Upper lobe of left lung (tissue), 4 donors: Measurements from ENCODE around the gene ZNF438.

Source experiments
- POLR2AphosphoS5 ChIP-seq, 2 donors: sonication (generic); formaldehyde crosslinking; IDR thresholded peaks; one replicate each; pipeline ENCODE4 v1.5.1; 2017; ENCODE audit warnings: antibody characterized with exemption in 2 of 2
- TF ChIP-seq, protein P1 (sequence below), 6 experiments: fragments of 450-650 bp in 4 of 6; fragments of 200-600 bp in 2 of 6; sonication (generic) in 2 of 6; IDR thresholded peaks; one replicate each; pipeline ENCODE4 v1.5.1; 2016 to 2019; ENCODE audit warnings: antibody characterized with exemption in 6 of 6

DNA sequence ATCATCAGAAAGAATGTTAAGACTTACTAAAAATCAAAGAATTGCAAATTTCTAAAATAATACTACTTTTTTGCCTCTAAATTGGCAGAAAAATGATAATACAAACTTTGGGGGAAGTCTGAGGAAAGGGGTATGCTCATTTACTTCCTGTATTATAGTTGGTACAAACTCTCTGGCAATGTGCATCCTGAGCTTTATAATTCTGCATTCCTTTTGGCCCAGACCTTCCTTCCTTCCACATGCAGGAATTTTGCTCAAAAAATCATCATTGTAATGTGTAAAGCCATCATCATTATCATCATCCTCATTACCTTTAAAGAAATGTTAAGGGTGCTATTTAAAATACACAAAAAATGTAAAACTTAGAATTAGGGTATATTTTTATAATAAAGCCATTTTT is 148.5 kb downstream of the ZNF438 start:
- TF ChIP-seq, protein P1, sequence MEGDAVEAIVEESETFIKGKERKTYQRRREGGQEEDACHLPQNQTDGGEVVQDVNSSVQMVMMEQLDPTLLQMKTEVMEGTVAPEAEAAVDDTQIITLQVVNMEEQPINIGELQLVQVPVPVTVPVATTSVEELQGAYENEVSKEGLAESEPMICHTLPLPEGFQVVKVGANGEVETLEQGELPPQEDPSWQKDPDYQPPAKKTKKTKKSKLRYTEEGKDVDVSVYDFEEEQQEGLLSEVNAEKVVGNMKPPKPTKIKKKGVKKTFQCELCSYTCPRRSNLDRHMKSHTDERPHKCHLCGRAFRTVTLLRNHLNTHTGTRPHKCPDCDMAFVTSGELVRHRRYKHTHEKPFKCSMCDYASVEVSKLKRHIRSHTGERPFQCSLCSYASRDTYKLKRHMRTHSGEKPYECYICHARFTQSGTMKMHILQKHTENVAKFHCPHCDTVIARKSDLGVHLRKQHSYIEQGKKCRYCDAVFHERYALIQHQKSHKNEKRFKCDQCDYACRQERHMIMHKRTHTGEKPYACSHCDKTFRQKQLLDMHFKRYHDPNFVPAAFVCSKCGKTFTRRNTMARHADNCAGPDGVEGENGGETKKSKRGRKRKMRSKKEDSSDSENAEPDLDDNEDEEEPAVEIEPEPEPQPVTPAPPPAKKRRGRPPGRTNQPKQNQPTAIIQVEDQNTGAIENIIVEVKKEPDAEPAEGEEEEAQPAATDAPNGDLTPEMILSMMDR (IDR thresholded peaks at IDR 0.05): no peak
- no peak for TF ChIP-seq POLR2AphosphoS5 (IDR thresholded peaks at IDR 0.05)
